Measurements from ENCODE around the gene NUBPL.
A peak's percentile ranks its signal among the peaks of the same experiment; 100 is the strongest.
"Not testable (repeated sequence)": the region's sequence is repeated elsewhere in the genome, so short reads cannot be mapped to it uniquely, and the experiment has no call there.

NUBPL gene

DNA sequence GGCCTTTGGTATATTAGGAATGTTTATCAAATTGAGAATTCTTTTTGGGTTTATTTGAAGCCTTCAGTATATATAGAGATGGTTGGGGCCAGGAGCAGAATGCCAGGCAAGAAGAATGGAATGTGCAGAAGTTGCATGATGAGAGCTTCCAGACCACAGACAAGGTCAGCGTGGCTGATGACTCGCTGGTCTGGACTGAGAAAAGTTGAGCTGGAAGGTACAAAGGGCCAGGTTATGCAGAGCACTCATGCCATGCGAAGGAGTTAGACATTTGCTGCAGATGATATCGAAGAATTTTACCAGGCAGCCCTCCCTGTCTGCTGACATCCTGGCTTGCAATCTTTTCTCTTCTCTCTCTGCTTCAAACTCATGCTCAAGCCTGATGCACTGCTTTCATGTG is 319.7 kb downstream of the NUBPL start:
- DNase-seq (ENCODE audit: low spot score): peak; percentile 46

DNA sequence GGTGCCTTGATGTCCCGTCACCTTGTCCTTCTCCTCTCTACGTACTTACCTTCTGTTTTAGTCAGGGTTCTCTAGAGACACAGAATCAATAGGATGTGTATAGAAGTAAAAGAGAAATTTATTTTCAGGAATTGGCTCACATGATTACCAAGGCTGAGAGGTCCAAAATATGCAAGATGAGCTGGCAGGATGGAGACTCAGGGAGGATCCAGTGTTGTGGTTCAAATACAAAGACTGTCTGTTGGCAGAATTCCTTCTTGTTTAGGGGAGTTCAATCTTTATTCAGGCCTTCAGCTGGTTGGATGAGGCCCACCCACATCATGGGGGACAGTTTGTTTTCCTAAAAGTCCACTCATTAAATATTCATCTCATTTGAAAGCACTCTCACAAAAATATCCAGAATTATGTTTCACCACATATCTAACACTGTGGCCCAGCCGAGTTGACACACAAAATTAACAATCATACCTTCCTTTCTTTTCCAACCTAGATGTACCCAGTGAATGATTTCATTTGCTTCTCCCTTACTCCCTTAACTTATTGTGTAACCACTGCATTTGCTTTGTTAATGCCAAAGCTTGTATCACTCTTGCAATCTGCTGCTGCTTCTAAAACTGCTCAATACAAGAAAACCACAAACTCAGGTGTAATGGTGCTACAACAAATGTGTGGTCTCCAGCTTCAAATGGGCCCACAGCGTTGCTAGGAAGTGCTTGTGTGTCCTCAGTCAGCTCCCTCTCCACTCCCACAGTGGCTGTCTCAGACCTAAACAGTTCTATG is 320.5 kb downstream of the NUBPL start:
- no peak for DNase-seq (ENCODE audit: low spot score)

DNA sequence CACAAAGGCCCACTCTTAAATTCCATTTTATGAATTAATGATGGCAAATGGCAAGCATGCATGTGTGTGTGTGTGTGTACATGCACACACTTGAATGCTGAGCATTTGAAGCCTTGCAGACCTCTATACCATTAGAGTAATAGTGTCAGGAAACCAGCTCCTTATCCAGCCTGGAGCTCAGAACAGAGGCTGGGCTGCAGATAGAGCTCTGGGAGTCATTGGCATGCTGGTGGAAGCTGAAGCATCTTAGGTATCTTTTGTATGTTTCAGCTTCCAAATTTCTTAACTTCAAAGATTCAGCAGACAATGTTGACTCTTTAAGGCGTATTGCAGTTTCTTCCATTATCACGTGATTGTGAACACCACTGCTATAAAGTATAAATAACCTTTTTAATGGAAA is 323.0 kb downstream of the NUBPL start:
- DNase-seq (ENCODE audit: low spot score): no peak

DNA sequence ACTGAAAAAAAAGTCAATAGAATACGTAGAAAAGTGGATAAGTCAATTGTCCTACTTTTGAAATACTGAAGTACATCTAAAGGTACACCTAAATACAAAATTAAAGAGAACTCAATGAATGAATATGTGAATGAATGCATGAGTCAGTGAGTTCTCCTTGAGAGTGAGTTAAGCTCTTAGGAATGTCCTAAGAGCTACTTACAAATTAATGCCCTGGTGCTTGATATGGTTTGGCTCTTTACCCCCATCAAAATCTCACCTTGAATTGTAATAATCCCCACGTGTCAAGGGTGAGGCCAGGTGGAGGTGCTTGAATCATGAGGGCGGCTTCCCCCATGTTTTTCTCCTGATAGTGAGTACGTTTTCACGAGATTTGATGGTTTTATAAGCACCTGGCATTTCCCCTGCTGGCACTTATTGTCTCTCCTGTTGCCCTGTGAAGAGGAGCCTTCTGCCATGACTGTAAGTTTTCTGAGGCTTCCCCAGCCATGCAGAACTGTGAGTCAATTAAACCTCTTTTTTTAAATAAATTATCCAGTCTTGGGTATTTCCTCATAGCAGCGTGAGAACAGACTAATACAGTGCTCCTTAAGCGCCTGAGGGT is 323.7 kb downstream of the NUBPL start:
- DNase-seq (ENCODE audit: low spot score): no peak

DNA sequence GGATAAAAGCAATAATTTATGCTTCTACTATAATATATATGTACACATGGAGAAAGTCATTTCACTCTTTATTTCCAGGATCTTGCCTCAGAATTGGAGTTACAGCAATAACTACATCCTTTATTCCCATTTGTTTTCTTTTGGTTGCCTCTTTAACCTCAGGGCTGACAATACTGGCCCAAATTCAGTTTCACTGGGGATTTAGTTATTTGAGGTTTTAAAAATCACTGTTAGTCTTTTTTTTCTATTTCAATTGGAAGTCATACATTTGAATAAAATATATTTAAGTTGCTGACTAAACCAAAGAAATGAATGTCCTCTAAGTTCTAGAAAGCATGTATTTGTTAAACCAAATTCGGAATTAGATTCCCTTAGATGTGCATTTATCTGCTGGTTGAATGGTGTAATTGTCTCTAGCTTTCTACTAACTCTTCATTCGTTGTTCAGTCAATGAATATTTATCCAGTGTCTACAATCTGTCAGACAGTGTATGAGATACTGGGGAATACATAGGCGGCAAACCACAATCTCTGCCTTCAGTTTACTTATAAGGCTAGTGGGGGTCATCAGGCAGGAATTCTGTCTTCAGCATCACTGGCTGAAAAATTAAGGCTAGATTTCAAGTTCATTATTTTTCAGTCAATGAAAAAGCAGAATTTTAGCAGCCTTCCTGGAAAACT is 325.1 kb downstream of the NUBPL start:
- no peak for DNase-seq (ENCODE audit: low spot score)

DNA sequence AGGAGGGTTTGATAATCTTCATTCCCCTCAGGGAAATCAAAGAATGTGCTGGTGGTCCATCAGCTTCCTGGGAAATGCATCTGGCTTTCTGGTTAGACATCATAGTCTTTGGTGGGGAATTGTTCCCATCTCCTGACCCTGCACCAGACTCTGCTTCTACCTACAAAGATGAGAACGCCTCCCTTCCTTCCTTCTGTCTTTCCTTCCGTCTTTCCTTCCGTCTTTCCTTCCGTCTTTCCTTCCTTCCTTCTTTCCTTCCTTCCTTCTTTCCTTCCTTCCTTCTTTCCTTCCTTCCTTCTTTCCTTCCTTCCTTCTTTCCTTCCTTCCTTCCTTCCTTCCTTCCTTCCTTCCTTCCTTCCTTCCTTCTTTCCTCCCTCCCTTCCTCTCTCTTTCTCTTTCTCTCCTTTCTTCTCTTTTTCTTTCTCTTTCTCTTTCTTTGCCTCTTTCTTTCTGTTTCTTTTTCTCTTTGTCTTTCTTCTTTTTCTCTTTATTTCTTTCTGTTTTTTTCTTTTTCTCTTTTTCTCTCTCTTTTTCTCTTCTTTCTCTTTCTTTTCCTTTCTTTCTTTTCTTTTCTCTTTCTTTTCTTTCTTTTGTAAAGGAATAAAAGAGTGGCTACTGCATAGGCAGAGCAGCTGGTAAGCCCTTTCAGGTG is 326.9 kb downstream of the NUBPL start:
- DNase-seq (ENCODE audit: low spot score): no peak

DNA sequence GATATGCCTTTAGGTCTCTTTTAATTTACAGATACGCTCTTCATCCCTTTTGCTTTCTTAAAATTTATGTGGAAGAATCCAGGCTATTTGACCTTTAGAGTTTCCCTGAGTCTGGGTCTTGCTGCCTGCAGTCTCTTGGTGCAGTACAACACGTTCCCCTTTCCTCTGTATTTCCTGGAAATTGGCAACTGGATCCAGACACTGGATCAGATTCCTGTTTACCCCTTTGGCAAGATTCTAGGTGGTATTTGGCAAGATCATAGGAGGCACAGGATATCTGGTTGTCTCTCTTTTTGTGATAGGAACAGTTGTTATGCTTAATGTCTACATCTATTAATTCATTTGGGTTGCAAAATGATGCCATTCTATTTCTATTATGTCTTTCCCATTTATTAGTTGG is 328.1 kb downstream of the NUBPL start:
- no peak for DNase-seq (ENCODE audit: low spot score)

DNA sequence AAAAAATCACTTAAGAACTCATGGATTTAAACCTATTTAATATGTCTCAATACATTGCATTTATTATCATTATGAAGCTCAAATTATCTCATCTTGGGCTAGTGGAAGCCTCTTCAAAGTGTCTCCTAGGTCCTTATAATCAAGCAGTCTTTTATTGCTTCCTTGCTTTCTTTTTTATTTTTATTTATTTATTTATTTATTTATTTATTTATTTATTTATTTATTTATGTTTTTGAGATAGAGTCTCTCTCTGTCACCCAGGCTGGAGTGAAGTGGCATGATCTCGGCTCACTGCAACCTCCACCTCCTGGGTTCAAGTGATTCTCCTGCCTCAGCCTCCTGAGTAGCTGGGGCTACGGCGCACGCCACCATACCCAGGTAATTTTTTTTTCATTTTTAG is 329.0 kb downstream of the NUBPL start:
- not testable (repeated sequence) for DNase-seq (ENCODE audit: low spot score)

DNA sequence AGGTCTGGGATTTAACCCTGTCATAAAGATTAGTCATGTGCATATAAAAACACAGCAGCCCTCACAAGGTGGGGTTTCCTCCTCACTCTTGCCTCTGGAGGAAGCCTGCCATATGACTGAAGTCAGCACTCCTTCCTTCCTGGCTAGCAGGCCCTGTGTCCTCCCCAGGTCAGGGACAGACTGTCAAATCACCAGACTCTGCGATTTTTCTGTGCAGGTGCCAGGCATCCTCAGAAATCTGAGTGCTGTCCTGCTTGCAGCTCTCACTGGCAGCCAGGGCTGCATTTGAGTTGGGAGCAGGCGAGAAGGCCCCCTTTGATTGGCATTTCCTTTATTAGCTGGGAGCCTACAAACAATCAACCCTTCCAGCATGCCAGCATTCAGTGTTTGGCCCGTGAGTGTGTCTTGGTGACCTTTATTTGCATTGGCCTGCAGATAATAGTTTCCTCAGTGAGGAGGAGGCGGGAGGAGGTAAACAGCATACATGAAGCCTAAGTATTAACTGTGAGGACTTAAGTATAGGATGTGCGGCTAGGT is 332.1 kb downstream of the NUBPL start:
- no peak for DNase-seq (ENCODE audit: low spot score)

DNA sequence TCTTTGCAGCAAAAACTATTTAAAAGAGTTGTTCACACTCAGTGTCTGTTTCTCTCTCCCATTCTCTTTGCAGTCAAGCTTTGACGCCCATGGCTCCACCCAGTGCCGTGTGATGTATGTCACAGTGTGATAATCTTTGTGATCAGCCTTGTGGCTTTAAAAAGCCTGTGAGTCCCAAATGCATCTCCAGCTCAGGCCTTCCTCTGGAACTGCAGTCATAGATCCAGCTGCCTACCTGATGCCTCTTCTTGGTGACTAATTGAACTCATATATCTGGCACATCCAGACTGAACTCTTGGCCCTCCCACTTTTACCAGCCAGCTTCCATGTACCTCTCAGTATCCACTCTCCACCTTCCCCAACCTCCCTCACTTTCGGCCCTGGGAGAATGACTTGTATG is 333.1 kb downstream of the NUBPL start:
- peak; percentile 14 for DNase-seq (ENCODE audit: low spot score)

DNA sequence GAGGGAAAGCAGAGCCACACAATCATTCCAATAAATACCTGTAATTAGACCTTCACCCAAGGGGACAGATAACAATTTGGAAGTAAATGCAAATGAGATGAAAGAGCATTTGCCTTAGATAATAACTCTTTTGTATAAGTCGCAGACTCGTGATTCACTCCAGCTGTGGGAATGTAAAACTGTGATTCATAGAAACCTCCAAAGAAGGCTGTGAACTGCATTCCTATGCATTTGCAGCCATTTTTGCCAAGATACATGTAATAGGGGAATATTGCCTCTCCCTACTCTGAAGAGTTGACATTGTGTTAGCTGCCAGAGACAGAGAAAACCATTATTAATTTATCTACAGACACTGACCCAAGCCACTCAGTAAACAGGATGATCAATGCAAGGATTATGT is 334.0 kb downstream of the NUBPL start:
- DNase-seq (ENCODE audit: low spot score): peak; percentile 17

DNA sequence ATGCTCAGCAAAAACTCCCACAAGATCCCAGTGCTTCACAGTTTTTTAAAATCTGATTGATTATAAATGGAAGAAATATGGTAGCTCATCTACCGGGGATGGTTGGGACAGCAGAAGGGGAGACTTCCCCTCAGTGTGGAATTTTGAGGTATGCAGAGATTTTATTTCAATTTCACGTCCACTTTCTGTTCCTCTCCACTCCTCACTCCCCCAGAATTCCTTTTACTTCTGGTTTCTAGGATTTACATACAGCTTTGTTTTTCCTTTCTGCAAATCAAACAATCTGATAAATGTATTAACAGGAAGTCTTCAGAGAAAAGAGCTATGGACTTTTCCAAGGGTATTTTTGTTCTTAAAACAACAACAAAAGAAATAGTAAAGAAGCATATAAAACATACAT is 334.4 kb downstream of the NUBPL start:
- no peak for DNase-seq (ENCODE audit: low spot score)

DNA sequence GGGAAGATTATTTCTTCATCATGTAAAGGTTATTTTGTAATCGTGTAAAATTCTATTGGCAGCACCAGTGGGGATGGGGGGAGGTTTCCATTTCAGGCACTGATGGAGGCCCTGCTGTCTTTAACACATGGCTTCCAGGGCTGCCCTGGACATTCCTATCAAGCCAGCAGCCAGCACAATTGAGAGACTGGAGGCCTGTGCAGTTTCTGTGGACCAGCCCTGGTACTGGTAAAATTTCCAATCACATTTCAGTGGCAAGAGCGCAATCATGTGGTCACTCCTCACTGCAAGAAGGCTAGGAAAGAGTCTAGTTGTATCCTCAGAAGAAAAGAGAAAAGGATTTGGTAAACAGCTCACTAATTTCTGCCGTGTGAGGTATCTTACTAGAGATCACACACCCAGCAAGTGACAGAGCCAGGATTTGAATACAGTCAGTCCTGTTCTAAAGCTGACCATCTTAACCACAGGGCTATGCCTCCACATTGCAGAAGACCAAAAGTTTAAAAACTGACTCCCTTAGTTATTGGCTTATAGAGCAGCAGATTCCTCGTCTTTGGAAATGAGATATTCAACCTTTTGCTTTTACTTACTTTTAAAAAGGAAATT is 336.5 kb downstream of the NUBPL start:
- DNase-seq (ENCODE audit: low spot score): no peak

DNA sequence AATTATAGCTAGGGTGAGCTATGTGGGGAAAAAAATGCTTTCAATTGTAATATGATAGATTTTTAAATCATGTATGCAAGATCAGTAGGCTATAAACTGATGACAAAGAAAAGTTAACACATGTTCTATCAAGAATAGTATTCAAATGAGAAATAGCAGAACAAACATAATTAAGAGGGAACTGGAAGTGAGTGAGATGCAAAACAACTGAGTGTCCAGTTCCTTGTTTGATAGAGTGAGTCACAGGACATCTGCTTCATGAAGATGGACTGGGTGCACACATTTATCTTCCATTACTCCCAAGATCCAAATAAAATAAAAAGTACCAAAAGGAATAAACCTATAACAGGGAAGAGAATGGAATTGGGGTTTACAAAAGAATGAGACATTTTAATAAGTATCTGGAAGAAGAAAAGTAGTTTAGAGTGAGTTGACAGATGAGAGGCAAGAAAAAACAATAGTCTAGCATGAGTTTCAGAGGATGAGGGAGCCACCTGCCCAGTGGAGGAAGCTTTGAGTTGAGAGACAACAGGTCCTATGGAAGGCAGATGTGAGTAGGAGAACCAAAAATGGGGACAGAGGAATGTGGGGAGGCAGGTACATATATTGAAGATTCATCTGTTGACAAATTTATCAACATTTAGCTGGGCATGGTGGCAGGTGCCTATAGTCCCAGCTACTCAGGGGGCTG is 337.8 kb downstream of the NUBPL start:
- DNase-seq (ENCODE audit: low spot score): no peak

DNA sequence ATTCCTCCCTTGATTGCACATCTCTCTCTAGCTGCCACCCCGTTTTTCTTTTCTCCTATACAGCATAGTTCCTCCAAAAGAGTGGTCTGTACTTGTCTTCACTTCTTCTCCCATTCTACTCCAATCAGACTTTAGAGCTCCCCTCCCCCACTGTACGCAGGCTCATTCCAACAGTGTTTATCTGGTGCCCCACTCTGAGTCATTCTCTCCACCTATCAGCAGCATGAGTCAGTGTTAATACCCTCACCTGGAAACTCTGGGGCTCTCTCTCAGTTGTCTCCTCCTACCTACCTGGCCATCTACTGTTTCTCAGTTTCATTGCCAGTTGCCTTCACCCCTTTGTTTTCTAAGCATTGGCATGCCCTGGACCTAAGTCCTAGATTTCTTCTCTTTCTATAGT is 340.8 kb downstream of the NUBPL start:
- DNase-seq (ENCODE audit: low spot score): peak; percentile 86

DNA sequence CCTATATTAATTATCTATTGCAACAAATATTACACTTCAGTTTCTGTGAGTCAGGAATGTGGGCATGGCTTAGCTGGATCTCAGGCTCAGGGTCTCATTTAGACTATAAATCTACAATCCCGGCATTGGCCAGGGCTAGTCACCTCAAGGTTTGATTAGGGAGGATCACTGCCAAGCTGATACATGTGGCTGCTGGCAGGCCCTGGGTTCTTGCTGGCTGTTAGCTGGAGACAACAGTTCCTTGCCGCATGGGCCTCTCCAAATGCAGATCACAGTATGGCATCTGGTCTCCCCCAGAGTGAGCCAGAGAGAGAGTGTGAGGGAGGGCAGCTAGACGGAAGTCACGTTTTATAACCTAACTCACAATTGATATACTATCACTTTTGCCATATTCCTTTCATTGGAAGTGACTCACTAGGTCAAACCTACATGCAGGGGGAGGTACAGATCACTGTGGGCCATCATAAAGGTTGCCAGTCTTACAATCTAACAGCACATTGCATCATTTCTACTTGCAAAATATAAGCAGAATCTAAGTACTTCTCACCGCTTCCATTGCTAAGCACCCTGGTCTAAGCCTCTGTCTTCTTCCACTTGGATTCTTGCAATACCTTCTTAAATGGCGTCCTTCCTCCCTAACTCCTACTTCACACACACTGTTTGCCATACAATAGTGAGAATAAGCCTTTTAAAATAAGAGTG is 341.9 kb downstream of the NUBPL start:
- DNase-seq (ENCODE audit: low spot score): peak; percentile 22

DNA sequence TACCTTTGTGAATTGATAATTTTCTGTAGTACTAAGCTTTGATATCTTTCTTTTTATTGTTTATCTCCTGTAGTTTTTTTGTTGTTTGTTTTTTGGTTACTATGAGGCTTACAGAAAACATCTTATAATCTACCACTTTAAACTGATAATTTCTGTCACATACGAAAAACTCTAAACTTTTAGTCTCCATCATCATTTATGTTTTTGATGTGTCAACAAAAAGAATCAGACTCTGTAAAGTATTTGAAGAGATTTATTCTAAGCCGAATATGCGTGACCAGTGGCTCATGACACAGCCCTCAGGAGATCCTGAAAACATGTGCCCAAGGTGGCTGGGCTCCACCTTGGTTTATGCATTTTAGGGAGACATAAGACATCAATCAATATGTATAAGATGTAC is 348.8 kb downstream of the NUBPL start:
- DNase-seq (ENCODE audit: low spot score): no peak

All from SW480 (cell line).